Retinal pigment epithelial cell (primary cell): ENCODE results near the gene TMEM98.

Experiments
- DNase-seq: peaks from one replicate; pipeline ENCODE4 v3.0.0-alpha.2; 2010; ENCODE audit warnings: low read depth
- H3K4me3 ChIP-seq: 2 replicates; pipeline ENCODE4 v1.5.1; 2011; ENCODE audit warnings: mild to moderate bottlenecking, low read length, control low read depth, moderate library complexity
- CTCF ChIP-seq: conservative IDR thresholded peaks from 2 replicates; pipeline ENCODE4 v1.5.1; 2011; ENCODE audit warnings: low read depth, low read length, control low read depth, inconsistent platforms

The TMEM98 gene

GRCh38 chr17:32907583-32907982, 20.4 kb upstream of the TMEM98 start:
- no peak overlapping the region for H3K4me3 ChIP-seq
- no peak for DNase-seq
- TF ChIP-seq CTCF, result no peak

- DNase-seq, result peak; percentile 62
- peak; percentile 87 for TF ChIP-seq CTCF
- H3K4me3 ChIP-seq, result no peak overlapping the region
Observed at GRCh38 chr17:32909787-32910369, 18.1 kb upstream of the TMEM98 start.

- DNase-seq, result no peak
- TF ChIP-seq CTCF, result no peak
- H3K4me3 ChIP-seq, result no peak overlapping the region
Observed at GRCh38 chr17:32910769-32911168, 17.2 kb upstream of the TMEM98 start.

- TF ChIP-seq CTCF, result peak; percentile 12
- no peak overlapping the region for H3K4me3 ChIP-seq
- no peak for DNase-seq
Observed at GRCh38 chr17:32912218-32912897, 15.6 kb upstream of the TMEM98 start.

GRCh38 chr17:32913593-32913992, 14.4 kb upstream of the TMEM98 start:
- TF ChIP-seq CTCF, result no peak
- no peak overlapping the region for H3K4me3 ChIP-seq
- DNase-seq, result no peak

GRCh38 chr17:32914181-32914580, 13.8 kb upstream of the TMEM98 start:
- no peak for TF ChIP-seq CTCF
- no peak for DNase-seq
- H3K4me3 ChIP-seq, result no peak overlapping the region

GRCh38 chr17:32915245-32915644, 12.7 kb upstream of the TMEM98 start:
- TF ChIP-seq CTCF, result no peak
- no peak overlapping the region for H3K4me3 ChIP-seq
- no peak for DNase-seq
